HG03066 (cell line): ENCODE measurements around the gene HBA1.
"Not testable (repeated sequence)": the region's sequence is repeated elsewhere in the genome, so short reads cannot be mapped to it uniquely, and the experiment has no call there.

Experiments used
- ATAC-seq: cut with Tn5 transposase; IDR thresholded peaks from one replicate; pipeline ENCODE4 v1.9.1; 2021; ENCODE audit warnings: low read depth; ENCODE audit not compliant: unreplicated experiment

Gene HBA1

DNA sequence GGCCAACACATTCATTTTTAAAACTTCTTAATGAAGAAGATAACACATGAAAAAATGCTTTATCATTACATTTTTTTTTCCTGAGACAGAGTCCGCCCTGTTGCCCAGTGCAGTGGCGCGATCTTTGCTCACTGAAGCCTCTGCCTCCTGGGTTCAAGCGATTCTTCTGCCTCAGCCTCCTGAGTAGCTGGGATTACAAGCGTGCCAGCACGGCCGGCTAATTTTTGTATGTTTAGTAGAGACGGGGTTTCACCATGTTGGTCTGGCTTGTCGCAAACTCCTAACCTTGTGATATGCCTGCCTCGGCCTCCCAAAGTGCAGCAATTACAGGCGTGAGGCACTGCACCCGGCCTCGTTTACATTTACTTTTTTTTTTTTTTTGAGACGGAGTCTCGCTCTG is 17.0 kb downstream of the HBA1 start:
- no peak for ATAC-seq

DNA sequence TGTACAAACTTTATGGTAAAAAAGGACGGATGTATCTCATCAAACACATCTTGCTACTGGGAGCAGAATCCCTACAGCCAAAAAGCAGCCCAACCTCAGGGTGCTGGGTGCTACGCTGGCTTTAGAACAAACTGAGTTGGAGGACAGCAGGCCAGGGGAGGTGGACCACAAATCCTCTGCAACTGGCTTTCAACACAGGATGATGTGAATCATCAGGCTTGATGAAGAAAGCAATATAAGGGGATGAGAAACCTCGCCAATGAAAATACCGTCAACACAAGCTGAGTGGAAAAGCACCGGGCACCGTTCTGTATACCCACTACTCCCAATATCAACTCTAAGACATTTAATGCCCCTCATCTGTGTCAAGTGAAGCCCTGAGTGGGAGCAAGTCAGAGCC is 18.0 kb downstream of the HBA1 start:
- ATAC-seq, result no peak

GRCh38 chr16:200388-200787 is 23.9 kb downstream of the HBA1 start:
- no peak for ATAC-seq

DNA sequence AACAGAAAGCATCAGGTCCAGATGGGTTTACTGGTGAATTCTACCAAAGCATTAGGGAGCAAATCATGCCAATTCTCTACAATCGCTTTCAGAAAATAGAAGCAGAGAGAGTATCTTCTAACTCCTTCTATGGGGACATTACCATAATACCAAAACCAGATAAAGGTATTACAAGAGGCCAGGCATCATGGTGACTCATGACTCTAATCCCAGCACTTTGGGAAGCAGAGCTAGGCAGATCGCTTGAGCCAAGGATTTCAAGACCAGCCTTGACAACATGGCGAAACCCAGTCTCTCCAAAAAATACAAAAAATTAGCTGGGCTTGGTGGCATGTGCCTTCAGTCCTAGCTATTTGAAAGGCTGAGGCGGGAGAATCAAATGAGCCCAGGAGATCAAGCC is 26.8 kb downstream of the HBA1 start:
- ATAC-seq, result no peak

DNA sequence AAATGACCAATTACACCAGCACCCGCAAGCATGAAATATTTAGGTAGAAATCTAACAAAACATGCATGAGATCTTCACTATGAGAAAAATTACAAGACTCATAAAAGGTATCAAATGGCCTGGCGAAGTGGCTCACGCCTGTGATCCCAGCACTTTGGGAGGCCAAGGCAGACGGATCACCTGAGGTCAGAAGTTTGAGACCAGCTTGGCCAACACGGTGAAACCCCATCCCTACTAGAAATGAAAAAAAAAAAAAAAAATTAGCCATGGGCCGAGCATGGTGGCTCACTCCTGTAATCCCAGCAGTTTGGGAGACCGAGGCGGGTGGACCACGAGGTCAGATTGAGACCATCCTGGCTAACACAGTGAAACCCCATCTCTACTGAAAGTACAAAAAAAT is 27.6 kb downstream of the HBA1 start:
- not testable (repeated sequence) for ATAC-seq

DNA sequence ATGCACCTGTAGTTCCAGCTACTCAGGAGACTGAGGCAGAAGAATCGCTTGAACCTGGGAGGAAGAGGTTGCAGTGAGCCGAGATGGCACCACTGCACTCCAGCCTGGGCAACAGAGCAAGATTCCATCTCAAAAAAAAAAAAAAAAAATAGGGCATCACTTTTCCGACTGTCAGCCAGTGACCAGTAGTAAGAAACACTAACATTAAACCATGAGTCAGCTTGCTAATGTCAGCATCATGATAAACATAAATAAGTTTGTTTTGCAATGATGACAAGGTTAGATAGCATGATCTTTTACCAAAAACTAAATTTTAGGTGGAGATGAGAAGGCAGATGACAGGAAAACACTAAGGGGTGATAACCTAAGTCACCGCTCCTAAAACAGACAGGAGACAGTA is 32.9 kb downstream of the HBA1 start:
- not testable (repeated sequence) for ATAC-seq

- ATAC-seq, result not testable (repeated sequence)
These were observed 35.2 kb downstream of the HBA1 start for GRCh38 chr16:211631-212180.

- no peak for ATAC-seq
These were observed 36.5 kb downstream of the HBA1 start for GRCh38 chr16:212999-213398.

DNA sequence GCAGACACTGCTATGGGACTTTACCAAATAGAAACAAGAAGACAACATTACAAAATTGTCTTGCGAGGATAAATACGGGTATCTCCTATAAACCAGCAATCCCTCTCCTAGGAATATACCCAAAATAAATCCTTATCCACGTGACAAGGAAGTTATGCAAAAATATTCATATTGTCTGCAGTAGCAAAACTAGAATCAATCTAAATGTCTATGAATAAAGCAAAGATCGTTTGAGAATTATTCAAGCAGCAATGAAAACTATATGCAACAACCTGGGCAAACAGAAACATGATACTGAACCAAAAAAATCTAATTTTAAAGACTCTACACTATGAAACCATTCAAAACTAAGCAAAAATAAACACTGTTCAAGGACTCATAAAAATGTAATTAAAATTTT is 43.5 kb downstream of the HBA1 start:
- no peak for ATAC-seq
